HG03342 (cell line): Measurements from ENCODE around the gene SWAP70.
A peak's percentile ranks its signal among the peaks of the same experiment; 100 is the strongest.
"Not testable (repeated sequence)": the region's sequence is repeated elsewhere in the genome, so short reads cannot be mapped to it uniquely, and the experiment has no call there.

ENCODE experiments used
- ATAC-seq: cut with Tn5 transposase; IDR thresholded peaks from one replicate; pipeline ENCODE4 v1.9.1; 2021; ENCODE audit warnings: mild to moderate bottlenecking, moderate library complexity; ENCODE audit not compliant: unreplicated experiment

Gene SWAP70

GRCh38 chr11:9689721-9690120 lies 25.8 kb downstream of the SWAP70 start:
- peak; percentile 8 for ATAC-seq

- no peak for ATAC-seq
Measured at GRCh38 chr11:9691865-9692264, 28.0 kb downstream of the SWAP70 start.

- no peak for ATAC-seq
Measured at GRCh38 chr11:9692691-9693090, 28.8 kb downstream of the SWAP70 start.

GRCh38 chr11:9693801-9694553 lies 30.1 kb downstream of the SWAP70 start:
- no peak for ATAC-seq

- ATAC-seq = not testable (repeated sequence)
Measured at GRCh38 chr11:9695228-9695627, 31.4 kb downstream of the SWAP70 start.

- no peak for ATAC-seq
Measured at GRCh38 chr11:9697766-9698165, 33.9 kb downstream of the SWAP70 start.

- no peak for ATAC-seq
Measured at GRCh38 chr11:9700105-9700801, 36.4 kb downstream of the SWAP70 start.

- ATAC-seq = no peak
Measured at GRCh38 chr11:9701799-9702198, 37.9 kb downstream of the SWAP70 start.

- ATAC-seq = no peak
Measured at GRCh38 chr11:9703280-9703679, 39.4 kb downstream of the SWAP70 start.

GRCh38 chr11:9704037-9704436 lies 40.2 kb downstream of the SWAP70 start:
- no peak for ATAC-seq

GRCh38 chr11:9704620-9705019 lies 40.7 kb downstream of the SWAP70 start:
- no peak for ATAC-seq

GRCh38 chr11:9705361-9705760 lies 41.5 kb downstream of the SWAP70 start:
- not testable (repeated sequence) for ATAC-seq

GRCh38 chr11:9708544-9708943 lies 44.7 kb downstream of the SWAP70 start:
- ATAC-seq = no peak

GRCh38 chr11:9710223-9710622 lies 46.3 kb downstream of the SWAP70 start:
- ATAC-seq = no peak

GRCh38 chr11:9710852-9711251 lies 47.0 kb downstream of the SWAP70 start:
- no peak for ATAC-seq

- no peak for ATAC-seq
Measured at GRCh38 chr11:9711454-9712307, 47.8 kb downstream of the SWAP70 start.

GRCh38 chr11:9714272-9714940 lies 50.5 kb downstream of the SWAP70 start:
- ATAC-seq = no peak

GRCh38 chr11:9716275-9717039 lies 52.6 kb downstream of the SWAP70 start:
- peak; percentile 71 for ATAC-seq

- no peak for ATAC-seq
Measured at GRCh38 chr11:9717040-9717357, 53.1 kb downstream of the SWAP70 start.

GRCh38 chr11:9717719-9718118 lies 53.8 kb downstream of the SWAP70 start:
- no peak for ATAC-seq
